ENCODE data around the gene CNOT2.
"Not testable (repeated sequence)": the region's sequence is repeated elsewhere in the genome, so short reads cannot be mapped to it uniquely, and the experiment has no call there.

CNOT2 gene

GRCh38 chr12:70367258-70368141 is 124.3 kb downstream of the CNOT2 start:
- DNase-seq: no peak

- DNase-seq: no peak
Observed at GRCh38 chr12:70372881-70373280, 129.6 kb downstream of the CNOT2 start.

- no peak for DNase-seq
Observed at GRCh38 chr12:70379846-70380245, 136.6 kb downstream of the CNOT2 start.

GRCh38 chr12:70383484-70383883 is 140.3 kb downstream of the CNOT2 start:
- DNase-seq: no peak

GRCh38 chr12:70383886-70384285 is 140.7 kb downstream of the CNOT2 start:
- no peak for DNase-seq

- no peak for DNase-seq
Observed at GRCh38 chr12:70386771-70387170, 143.5 kb downstream of the CNOT2 start.

GRCh38 chr12:70389678-70390077 is 146.4 kb downstream of the CNOT2 start:
- no peak for DNase-seq

GRCh38 chr12:70392631-70393030 is 149.4 kb downstream of the CNOT2 start:
- DNase-seq: not testable (repeated sequence)

GRCh38 chr12:70393787-70394499 is 150.7 kb downstream of the CNOT2 start:
- DNase-seq: no peak

GRCh38 chr12:70398002-70398401 is 154.8 kb downstream of the CNOT2 start:
- DNase-seq: no peak

- no peak for DNase-seq
Observed at GRCh38 chr12:70398862-70399261, 155.6 kb downstream of the CNOT2 start.

- DNase-seq: no peak
Observed at GRCh38 chr12:70399311-70399710, 156.1 kb downstream of the CNOT2 start.

GRCh38 chr12:70400124-70400523 is 156.9 kb downstream of the CNOT2 start:
- DNase-seq: no peak

- DNase-seq: no peak
Observed at GRCh38 chr12:70402597-70402996, 159.4 kb downstream of the CNOT2 start.

- DNase-seq: no peak
Observed at GRCh38 chr12:70403826-70404225, 160.6 kb downstream of the CNOT2 start.
